Sigmoid colon (tissue), 7 donors: ENCODE results near the gene PUS7L. TPM values are rescaled to one million over a fixed set of nuclear protein-coding genes. Genes with fewer than 3 reads are reported as not detected.
A peak's percentile ranks its signal among the peaks of the same experiment; 100 is the strongest.

Source experiments
- DNase-seq: peaks from one replicate; pipeline ENCODE4 v3.0.0-alpha.2; 2019
- H3K27ac ChIP-seq, 4 donors: fragments of 200-600 bp; sonication (generic); one replicate each; pipeline ENCODE4 v1.5.1; 2016 to 2019; ENCODE audit warnings: mild to moderate bottlenecking in 1 of 4
- H3K27me3 ChIP-seq, 3 donors: fragments of 200-600 bp; sonication (generic); one replicate each; pipeline ENCODE4 v1.5.1; 2019; ENCODE audit warnings: mild to moderate bottlenecking in 1 of 3
- H3K36me3 ChIP-seq, 4 donors: fragments of 200-600 bp; sonication (generic); one replicate each; pipeline ENCODE4 v1.5.1; 2016 to 2019
- H3K4me1 ChIP-seq, 4 donors: fragments of 200-600 bp; sonication (generic); one replicate each; pipeline ENCODE4 v1.5.1; 2017 to 2019
- H3K4me3 ChIP-seq, 4 donors: fragments of 200-600 bp; sonication (generic); one replicate each; pipeline ENCODE4 v1.5.1; 2017 to 2019; ENCODE audit warnings: mild to moderate bottlenecking in 2 of 4, moderate library complexity in 1 of 4
- H3K9me3 ChIP-seq, 4 donors: fragments of 200-600 bp in 3 of 4; sonication (generic) in 3 of 4; one replicate each; pipeline versions ENCODE4 v1.5.1 to v1.6.1; 2013 to 2019
- EP300 ChIP-seq, 4 donors: sonication (generic); formaldehyde crosslinking; IDR thresholded peaks; one replicate each; pipeline ENCODE4 v1.6.1; 2017; ENCODE audit warnings: antibody characterized with exemption in 4 of 4
- POLR2A ChIP-seq, 2 donors: fragments of 450-650 bp; IDR thresholded peaks; one replicate each; pipeline ENCODE4 v1.6.1; 2016; ENCODE audit warnings: antibody characterized with exemption in 2 of 2, mild to moderate bottlenecking in 2 of 2, moderate library complexity in 2 of 2
- POLR2AphosphoS5 ChIP-seq, 4 donors: sonication (generic); formaldehyde crosslinking; IDR thresholded peaks; one replicate each; pipeline ENCODE4 v1.6.1; 2017; ENCODE audit warnings: antibody characterized with exemption in 4 of 4
- WGBS, 2 donors: extraction: QIAGEN DNeasy Blood & Tissue Kit; methylation state at CpG; one replicate each; pipeline ENCODE4 v1.1.7; 2013; 5-methylcytosine and 5-hydroxymethylcytosine counted together
- intact Hi-C: fragments of 100-400 bp; cut with DNase I; formaldehyde crosslinking; loops from one replicate; pipeline ENCODE4 v1.15.1; 2023
- polyA plus RNA-seq, 3 donors: library from polyadenylated mRNA; stranded (reverse); fragments of 200-250 nt; gene quantifications; one replicate each; pipeline ENCODE4 v1.2.3, GENCODE V29; 2013
- total RNA-seq, 4 donors: library from RNA; depleted of rRNA; stranded (reverse); fragments of >200 nt; gene quantifications; one replicate each; pipeline ENCODE4 v1.1.0, GENCODE V29; 2016
- TF ChIP-seq, protein P1 (sequence below), 4 experiments: fragments of 450-650 bp in 3 of 4; fragments of 200-600 bp in 1 of 4; IDR thresholded peaks; one replicate each; pipeline ENCODE4 v1.5.1; 2016 to 2019; ENCODE audit warnings: antibody characterized with exemption in 4 of 4, mild to moderate bottlenecking in 3 of 4, moderate library complexity in 2 of 4
- donor health status: healthy with polysubstance abuse.
- donor health status: Bipolar disorder and iron deficiency.
- donor health status: healthy.

Gene PUS7L
- total and polyA plus RNA-seq, 7 donors: 1.2 to 17.1 (median 6.3) TPM

DNA sequence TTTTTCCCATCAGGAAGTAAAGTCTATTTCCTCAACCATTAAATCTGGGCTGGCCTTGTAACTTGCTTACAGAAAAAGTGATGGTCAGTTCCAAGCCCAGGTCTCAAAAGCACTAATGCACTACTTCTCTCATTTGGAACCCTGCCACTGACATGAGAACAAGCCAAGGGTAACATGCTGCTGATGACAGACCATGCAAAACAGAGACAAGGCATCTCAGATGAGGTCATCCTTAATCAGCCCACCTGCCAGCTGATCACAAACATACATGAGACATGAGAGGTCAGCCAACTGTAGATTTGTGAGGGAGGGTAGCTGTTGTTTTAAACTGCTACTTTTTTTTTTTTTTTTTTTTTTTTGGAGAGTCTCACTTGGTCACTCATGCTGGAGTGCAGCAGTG lies 31.4 kb upstream of the PUS7L start:
- DNase-seq: no peak
- H3K27ac ChIP-seq: no peak overlapping the region
- H3K36me3 ChIP-seq: peaks cover 0 to 44% (median 9%) of the 10 kb centered on the region in 4 donors
- intact Hi-C loops: no loop called here
- H3K4me3 ChIP-seq: no peak overlapping the region
- H3K4me1 ChIP-seq: no peaks in the 10 kb centered on the region
- TF ChIP-seq POLR2A (IDR thresholded peaks at IDR 0.05) (no peak), POLR2AphosphoS5 (IDR thresholded peaks at IDR 0.05) (no peak)
- H3K27me3 ChIP-seq: no peaks in the 10 kb centered on the region
- no peaks in the 10 kb centered on the region for H3K9me3 ChIP-seq

DNA sequence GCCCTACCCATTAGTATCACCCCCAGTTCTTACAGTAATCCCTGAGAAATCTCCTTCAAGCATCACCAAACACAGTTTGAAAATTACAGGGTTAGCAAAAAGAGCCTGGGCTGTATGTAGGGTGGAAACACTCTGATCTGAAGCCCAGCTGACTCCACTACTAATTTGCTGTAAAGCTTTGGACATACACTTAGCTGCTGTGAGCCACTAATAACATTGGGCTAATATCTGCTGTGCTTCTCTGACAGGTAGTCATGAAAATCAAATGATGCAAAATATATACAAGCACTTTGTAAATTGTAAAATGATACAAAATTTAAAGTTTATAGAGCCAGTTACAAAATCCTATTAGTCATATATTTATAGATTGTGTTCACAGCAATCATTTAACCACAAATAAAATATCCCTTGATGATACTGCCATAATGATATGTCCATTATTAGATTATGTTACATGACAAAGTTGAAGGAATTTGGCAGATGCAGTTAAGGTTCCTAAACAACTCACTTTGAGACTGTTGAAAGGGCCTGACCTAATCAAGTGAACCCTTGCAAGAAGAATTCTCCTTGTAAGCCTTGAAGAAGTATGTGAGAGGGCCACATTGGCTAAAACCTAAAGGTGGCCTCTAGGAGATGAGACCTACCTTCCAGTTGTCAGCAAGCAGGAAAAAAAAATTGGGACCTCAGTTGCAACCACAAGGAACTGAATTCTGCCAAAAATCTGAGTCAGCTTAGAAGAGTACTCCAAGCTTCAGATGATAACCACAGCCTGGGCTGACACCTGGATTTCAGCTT lies 28.5 kb upstream of the PUS7L start:
- H3K36me3 ChIP-seq: peaks cover 0 to 60% (median 24%) of the 10 kb centered on the region in 4 donors

DNA sequence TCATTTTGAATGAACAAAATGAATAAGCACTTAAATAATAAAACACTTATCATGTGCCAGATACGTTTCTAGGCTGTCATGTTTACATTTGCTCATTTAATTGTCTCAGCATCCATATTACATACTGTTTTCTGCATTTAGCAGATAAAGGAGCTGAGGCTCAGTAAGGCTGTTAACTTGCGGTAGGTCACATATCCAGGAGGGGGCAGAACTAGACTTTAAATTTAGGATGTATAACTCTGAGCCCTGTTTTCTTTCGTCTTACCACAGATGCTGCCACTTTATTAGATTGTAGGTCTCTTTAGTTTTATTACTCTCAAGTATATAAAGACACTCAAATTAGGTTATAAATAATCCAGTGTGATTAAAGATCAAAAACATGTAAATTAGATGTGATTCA lies 17.9 kb upstream of the PUS7L start:
- H3K27ac ChIP-seq: no peak overlapping the region
- H3K36me3 ChIP-seq: peaks cover 0 to 85% (median 24%) of the 10 kb centered on the region in 4 donors
- WGBS, 2 donors: 43 to 63% methylated on average over 3 of the region's 3 CpGs
- no peaks in the 10 kb centered on the region for H3K4me1 ChIP-seq
- no peaks in the 10 kb centered on the region for H3K27me3 ChIP-seq
- intact Hi-C loops: no loop called here
- no peak for DNase-seq
- no peaks in the 10 kb centered on the region for H3K9me3 ChIP-seq
- no peak overlapping the region for H3K4me3 ChIP-seq
- TF ChIP-seq, protein P1, sequence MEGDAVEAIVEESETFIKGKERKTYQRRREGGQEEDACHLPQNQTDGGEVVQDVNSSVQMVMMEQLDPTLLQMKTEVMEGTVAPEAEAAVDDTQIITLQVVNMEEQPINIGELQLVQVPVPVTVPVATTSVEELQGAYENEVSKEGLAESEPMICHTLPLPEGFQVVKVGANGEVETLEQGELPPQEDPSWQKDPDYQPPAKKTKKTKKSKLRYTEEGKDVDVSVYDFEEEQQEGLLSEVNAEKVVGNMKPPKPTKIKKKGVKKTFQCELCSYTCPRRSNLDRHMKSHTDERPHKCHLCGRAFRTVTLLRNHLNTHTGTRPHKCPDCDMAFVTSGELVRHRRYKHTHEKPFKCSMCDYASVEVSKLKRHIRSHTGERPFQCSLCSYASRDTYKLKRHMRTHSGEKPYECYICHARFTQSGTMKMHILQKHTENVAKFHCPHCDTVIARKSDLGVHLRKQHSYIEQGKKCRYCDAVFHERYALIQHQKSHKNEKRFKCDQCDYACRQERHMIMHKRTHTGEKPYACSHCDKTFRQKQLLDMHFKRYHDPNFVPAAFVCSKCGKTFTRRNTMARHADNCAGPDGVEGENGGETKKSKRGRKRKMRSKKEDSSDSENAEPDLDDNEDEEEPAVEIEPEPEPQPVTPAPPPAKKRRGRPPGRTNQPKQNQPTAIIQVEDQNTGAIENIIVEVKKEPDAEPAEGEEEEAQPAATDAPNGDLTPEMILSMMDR (IDR thresholded peaks at IDR 0.05): peak in 2 of 4 experiments; percentile 21 to 27
- TF ChIP-seq EP300 (IDR thresholded peaks at IDR 0.05) (no peak), POLR2A (IDR thresholded peaks at IDR 0.05) (no peak)

More for the DNA sequence above, 28.5 kb upstream of the PUS7L start:
- intact Hi-C loops: no loop called here
- Histone ChIP-seq H3K27ac (no peak overlapping the region), H3K9me3 (no peaks in the 10 kb centered on the region), H3K4me1 (no peaks in the 10 kb centered on the region), H3K4me3 (no peak overlapping the region), H3K27me3 (no peaks in the 10 kb centered on the region)
- DNase-seq: no peak
- no peak for TF ChIP-seq POLR2A (IDR thresholded peaks at IDR 0.05)
- no peak for TF ChIP-seq EP300 (IDR thresholded peaks at IDR 0.05)
- TF ChIP-seq, protein P1 (IDR thresholded peaks at IDR 0.05): no peak
- no peak for TF ChIP-seq POLR2AphosphoS5 (IDR thresholded peaks at IDR 0.05)

DNA sequence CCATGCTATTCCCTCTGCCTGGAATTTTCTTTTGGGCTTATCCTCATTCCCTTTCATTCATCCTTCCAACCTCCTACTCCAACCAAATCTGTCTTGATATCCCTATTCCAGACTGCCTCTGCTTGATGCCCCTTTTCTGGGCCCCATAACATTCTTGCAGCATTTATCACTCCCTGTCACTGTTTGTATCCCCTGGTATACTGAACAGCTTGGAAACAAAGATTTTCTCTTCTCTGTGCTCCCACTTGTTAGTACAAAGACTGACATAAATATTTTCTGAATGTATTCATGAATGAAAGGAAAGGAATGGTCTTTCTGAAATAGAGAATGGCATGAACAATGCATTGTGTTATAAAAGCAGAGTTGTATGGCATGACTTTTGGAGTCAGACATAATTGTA lies 7.7 kb upstream of the PUS7L start:
- Histone ChIP-seq H3K9me3 (no peaks in the 10 kb centered on the region), H3K36me3 (peaks cover 0 to 22% (median 2%) of the 10 kb centered on the region in 4 donors), H3K27ac (no peak overlapping the region), H3K4me3 (no peak overlapping the region), H3K4me1 (peaks cover 0 to 3% (median 0%) of the 10 kb centered on the region in 4 donors), H3K27me3 (no peaks in the 10 kb centered on the region)
- DNase-seq: no peak
- intact Hi-C loops: no loop called here
- TF ChIP-seq POLR2A (IDR thresholded peaks at IDR 0.05): no peak
- no peak for TF ChIP-seq EP300 (IDR thresholded peaks at IDR 0.05)
- TF ChIP-seq, protein P1 (IDR thresholded peaks at IDR 0.05): no peak
- no peak for TF ChIP-seq POLR2AphosphoS5 (IDR thresholded peaks at IDR 0.05)

DNA sequence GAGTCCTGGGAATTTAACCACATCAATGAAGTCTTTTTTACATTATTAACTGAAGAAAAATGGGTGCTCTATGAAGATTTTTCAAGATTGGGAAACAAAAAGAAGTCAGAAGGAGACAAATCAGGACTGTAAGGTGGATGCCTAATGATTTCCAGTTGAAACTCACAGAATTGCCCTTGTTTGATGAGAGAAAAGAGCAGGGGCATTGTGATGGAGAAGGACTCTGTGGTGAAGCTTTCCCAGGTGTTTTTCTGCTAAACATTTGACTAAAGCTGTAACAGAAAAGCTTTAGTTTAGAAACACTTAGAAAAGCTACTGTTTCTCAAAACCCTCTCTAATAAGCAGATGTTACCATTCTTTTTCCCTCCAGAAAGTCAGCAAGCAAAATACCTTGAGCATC lies 5.9 kb upstream of the PUS7L start:
- no peaks in the 10 kb centered on the region for H3K9me3 ChIP-seq
- no peaks in the 10 kb centered on the region for H3K27me3 ChIP-seq
- no peak overlapping the region for H3K27ac ChIP-seq
- H3K4me3 ChIP-seq: no peak overlapping the region
- TF ChIP-seq, protein P1 (IDR thresholded peaks at IDR 0.05): no peak
- TF ChIP-seq POLR2A (IDR thresholded peaks at IDR 0.05): no peak
- no peak for TF ChIP-seq EP300 (IDR thresholded peaks at IDR 0.05)
- intact Hi-C loops: no loop called here
- H3K4me1 ChIP-seq: peaks cover 0 to 20% (median 13%) of the 10 kb centered on the region in 4 donors
- DNase-seq: no peak
- H3K36me3 ChIP-seq: peaks cover 0 to 5% (median 0%) of the 10 kb centered on the region in 4 donors
